HAP-1 (cell line): ENCODE data around the gene STARD8.

ENCODE experiments used
- DNase-seq, 2 experiments: peaks; one replicate each; pipeline ENCODE4 v3.0.0-alpha.2; 2016 to 2020; ENCODE audit warnings: low spot score in 2 of 2
- H3K27me3 ChIP-seq: fragments of 250-450 bp; sonication (Bioruptor Pico); 2 replicates; pipeline ENCODE4 v1.5.1; 2020; ENCODE audit warnings: low read depth, mild to moderate bottlenecking, moderate library complexity
- H3K36me3 ChIP-seq: fragments of 250-450 bp; sonication (Bioruptor Pico); replicated peaks from 2 replicates; pipeline ENCODE4 v1.5.1; 2020; ENCODE audit warnings: mild to moderate bottlenecking
- H3K4me1 ChIP-seq: fragments of 250-450 bp; sonication (Bioruptor Pico); 2 replicates; pipeline ENCODE4 v1.5.1; 2020; ENCODE audit warnings: mild to moderate bottlenecking
- H3K4me3 ChIP-seq: fragments of 250-450 bp; sonication (Bioruptor Pico); 2 replicates; pipeline ENCODE4 v1.5.1; 2020; ENCODE audit warnings: mild to moderate bottlenecking, moderate library complexity
- H3K9me3 ChIP-seq: fragments of 250-450 bp; sonication (Bioruptor Pico); 2 replicates; pipeline ENCODE4 v1.5.1; 2020; ENCODE audit warnings: mild to moderate bottlenecking, moderate library complexity
- in situ Hi-C: fragments of 300-500 bp; cut with MboI; formaldehyde crosslinking; loops from 3 replicates; pipeline ENCODE4 v1.14.3; 2020; ENCODE audit warnings: low sequenced_read_pairs, inconsistent platforms, mixed read lengths

Gene STARD8

DNA sequence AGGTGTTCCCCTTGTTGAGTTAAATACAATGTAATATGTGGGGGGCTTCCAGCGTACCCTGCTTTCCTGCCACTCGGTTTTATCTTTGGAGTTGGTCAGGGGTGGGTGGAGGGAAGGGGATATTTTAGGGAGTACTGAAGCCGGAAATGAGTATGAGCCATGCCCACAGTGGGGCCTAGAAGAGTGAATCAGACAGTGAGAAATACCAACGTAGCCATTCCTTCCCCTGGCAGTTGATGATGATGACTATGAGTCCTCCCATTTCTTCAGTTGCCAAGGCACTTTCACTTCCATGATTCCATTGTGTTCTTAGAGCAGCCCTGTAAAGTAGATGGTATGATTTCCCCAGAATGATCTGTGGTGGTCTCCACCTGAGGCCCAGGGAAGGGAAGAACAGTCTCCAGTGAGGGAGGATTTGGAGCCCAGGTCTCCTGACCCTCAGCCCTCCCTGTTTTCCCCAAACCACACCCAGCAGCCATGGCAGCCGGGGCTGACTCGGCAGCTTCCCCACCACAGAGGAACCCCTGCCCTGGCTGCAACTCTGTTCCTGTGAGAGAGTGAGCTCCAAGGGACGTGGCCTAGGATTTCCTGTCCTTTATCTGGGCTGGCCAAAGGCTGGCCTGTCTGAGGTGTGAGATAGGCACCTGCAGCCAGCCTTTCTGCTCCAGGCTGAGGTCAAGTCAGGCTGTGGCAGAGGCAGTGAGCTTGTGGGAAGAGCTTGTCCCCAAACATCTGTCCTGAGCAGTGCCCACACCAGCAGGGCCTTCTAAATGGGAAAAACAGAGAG, 52.7 kb downstream of the STARD8 start:
- no peak for DNase-seq
- Histone ChIP-seq H3K9me3 (no peaks in the 10 kb centered on the region), H3K4me1 (no peaks in the 10 kb centered on the region), H3K4me3 (no peak overlapping the region), H3K27me3 (no peaks in the 10 kb centered on the region), H3K36me3 (no peaks in the 10 kb centered on the region)
- in situ Hi-C loops: no loop called here

- in situ Hi-C loops: no loop called here
Measured at GRCh38 chrX:68703369-68703768, 55.9 kb downstream of the STARD8 start.

DNA sequence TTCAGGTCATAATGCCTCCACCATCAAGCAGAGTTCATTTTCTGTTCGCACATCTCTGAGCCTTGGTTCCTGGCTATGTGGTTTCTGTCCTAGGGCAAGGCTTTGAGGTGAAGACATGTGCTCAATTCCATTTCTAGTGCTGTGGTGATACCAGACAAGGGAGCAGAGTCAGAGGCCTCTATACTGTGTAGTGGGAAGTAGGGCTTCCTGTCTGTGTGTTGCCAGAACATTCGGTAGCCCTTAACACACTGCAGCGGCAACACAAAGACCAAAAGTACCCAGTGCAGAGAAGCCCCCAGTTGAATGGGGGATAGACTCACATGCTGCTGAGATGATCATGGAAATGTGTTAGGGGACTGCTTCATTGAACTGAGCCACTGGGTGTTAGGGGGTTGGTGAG, 56.4 kb downstream of the STARD8 start:
- Histone ChIP-seq H3K4me1 (no peaks in the 10 kb centered on the region), H3K36me3 (no peaks in the 10 kb centered on the region), H3K9me3 (no peaks in the 10 kb centered on the region), H3K27me3 (no peaks in the 10 kb centered on the region), H3K4me3 (no peak overlapping the region)
- no peak for DNase-seq
- in situ Hi-C loops: no loop called here

More at GRCh38 chrX:68703369-68703768, 55.9 kb downstream of the STARD8 start:
- Histone ChIP-seq H3K27me3 (no peaks in the 10 kb centered on the region), H3K4me1 (no peaks in the 10 kb centered on the region), H3K36me3 (no peaks in the 10 kb centered on the region), H3K4me3 (no peak overlapping the region), H3K9me3 (no peaks in the 10 kb centered on the region)
- DNase-seq: no peak

- no peak overlapping the region for H3K4me3 ChIP-seq
- H3K4me1 ChIP-seq: no peaks in the 10 kb centered on the region
- in situ Hi-C loops: no loop called here
- H3K27me3 ChIP-seq: no peaks in the 10 kb centered on the region
- no peaks in the 10 kb centered on the region for H3K36me3 ChIP-seq
- no peak for DNase-seq
- no peaks in the 10 kb centered on the region for H3K9me3 ChIP-seq
Measured at GRCh38 chrX:68705986-68706385, 58.5 kb downstream of the STARD8 start.

DNA sequence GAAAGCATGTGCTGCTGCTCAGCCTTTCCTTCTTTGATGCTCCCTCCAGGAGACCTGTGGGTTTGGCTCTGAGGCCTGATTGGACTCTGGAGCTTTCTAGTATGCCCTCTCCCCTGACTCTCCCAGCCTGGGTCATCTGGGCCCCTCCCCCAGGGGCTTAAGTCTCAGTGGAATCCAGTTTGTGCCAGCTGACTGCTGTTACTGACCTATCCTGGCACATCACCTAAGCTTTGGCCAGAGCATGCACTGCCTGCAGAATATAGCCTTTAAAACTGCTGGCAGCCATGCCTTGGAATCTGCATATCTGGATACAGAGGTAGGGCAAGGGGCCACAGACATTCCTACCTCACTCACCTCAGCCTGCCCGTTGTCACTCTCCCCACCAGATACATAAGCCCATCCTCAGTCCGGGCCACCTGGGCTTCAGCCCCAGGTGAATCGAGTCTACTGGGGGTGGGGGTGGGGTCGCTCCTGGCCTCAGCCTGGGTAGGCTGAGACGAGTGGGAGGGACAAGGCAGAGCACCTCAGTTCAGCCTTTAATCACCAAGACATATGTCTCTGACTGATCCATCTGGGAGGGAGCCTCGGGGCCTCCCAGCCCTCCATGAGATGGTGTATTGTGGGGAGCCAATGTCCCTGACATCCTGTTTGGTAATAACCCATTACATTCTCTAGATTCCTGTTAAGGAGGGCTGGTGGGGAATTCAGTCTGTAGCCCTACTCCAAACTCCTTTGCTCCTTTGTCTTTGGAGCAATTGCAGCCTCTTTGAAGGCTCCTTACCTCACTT, 61.2 kb downstream of the STARD8 start:
- Histone ChIP-seq H3K4me3 (no peak overlapping the region), H3K9me3 (no peaks in the 10 kb centered on the region), H3K4me1 (no peaks in the 10 kb centered on the region), H3K27me3 (no peaks in the 10 kb centered on the region), H3K36me3 (no peaks in the 10 kb centered on the region)
- DNase-seq: no peak
- in situ Hi-C loops: no loop called here

GRCh38 chrX:68710870-68711576, 63.6 kb downstream of the STARD8 start:
- in situ Hi-C loops: loop anchor here (5.0 kb wide), 1 partner anchor 514 kb away; no protein-coding TSS in a partner anchor
- no peaks in the 10 kb centered on the region for H3K36me3 ChIP-seq
- no peak overlapping the region for H3K4me3 ChIP-seq
- no peaks in the 10 kb centered on the region for H3K4me1 ChIP-seq
- peak; percentile 25 to 68 for DNase-seq
- H3K9me3 ChIP-seq: no peaks in the 10 kb centered on the region
- H3K27me3 ChIP-seq: no peaks in the 10 kb centered on the region

GRCh38 chrX:68711845-68712244, 64.4 kb downstream of the STARD8 start:
- H3K27me3 ChIP-seq: no peaks in the 10 kb centered on the region
- H3K36me3 ChIP-seq: no peaks in the 10 kb centered on the region
- in situ Hi-C loops: loop anchor here (5.0 kb wide), 1 partner anchor 515 kb away; no protein-coding TSS in a partner anchor
- no peaks in the 10 kb centered on the region for H3K9me3 ChIP-seq
- no peak for DNase-seq
- H3K4me1 ChIP-seq: no peaks in the 10 kb centered on the region
- H3K4me3 ChIP-seq: no peak overlapping the region

- H3K4me3 ChIP-seq: no peak overlapping the region
- no peaks in the 10 kb centered on the region for H3K4me1 ChIP-seq
- in situ Hi-C loops: loop anchor here (5.0 kb wide), 1 partner anchor 518 kb away; no protein-coding TSS in a partner anchor
- no peaks in the 10 kb centered on the region for H3K9me3 ChIP-seq
- H3K36me3 ChIP-seq: no peaks in the 10 kb centered on the region
- no peaks in the 10 kb centered on the region for H3K27me3 ChIP-seq
- no peak for DNase-seq
Measured at GRCh38 chrX:68714856-68715255, 67.4 kb downstream of the STARD8 start.

DNA sequence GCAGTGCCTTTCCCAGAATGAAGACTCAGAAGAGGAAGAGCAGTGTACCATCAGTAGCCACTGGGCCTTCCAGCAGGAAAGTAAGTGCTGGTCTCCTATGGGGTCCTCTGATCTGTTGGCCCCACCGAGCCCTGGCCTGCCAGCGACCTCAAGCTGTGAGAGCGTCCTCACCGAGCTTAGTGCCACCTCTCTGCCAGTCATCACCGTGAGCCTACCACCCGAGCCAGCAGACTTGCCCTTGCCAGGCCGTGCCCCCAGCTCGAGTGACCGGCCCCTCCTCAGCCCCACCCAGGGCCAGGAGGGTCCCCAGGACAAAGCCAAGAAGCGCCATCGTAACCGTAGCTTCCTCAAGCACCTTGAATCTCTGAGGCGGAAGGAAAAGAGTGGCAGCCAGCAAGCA, 69.7 kb downstream of the STARD8 start:
- Histone ChIP-seq H3K9me3 (no peaks in the 10 kb centered on the region), H3K36me3 (no peaks in the 10 kb centered on the region), H3K4me3 (no peak overlapping the region), H3K27me3 (no peaks in the 10 kb centered on the region), H3K4me1 (no peaks in the 10 kb centered on the region)
- in situ Hi-C loops: no loop called here
- no peak for DNase-seq

- in situ Hi-C loops: no loop called here
- no peak overlapping the region for H3K4me3 ChIP-seq
- peak in 1 of 2 experiments; percentile 0 for DNase-seq
- no peaks in the 10 kb centered on the region for H3K36me3 ChIP-seq
- no peaks in the 10 kb centered on the region for H3K9me3 ChIP-seq
- no peaks in the 10 kb centered on the region for H3K27me3 ChIP-seq
- no peaks in the 10 kb centered on the region for H3K4me1 ChIP-seq
Measured at GRCh38 chrX:68717663-68718442, 70.4 kb downstream of the STARD8 start.

DNA sequence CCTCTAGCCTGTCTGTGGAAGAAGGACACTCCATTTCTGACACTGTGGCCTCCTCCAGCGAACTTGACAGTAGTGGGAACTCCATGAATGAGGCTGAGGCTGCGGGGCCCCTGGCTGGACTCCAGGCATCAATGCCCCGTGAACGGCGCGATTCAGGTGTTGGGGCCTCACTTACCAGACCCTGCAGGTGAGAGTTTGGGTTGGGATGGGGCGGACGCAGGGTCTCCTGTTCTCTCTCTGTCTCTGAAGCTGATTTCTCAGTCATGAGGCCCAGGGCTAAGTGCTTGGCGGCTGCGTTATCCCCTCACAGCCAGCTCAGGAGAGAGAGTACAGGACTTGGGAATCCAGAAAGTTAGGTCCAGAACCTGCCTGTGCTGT, 71.0 kb downstream of the STARD8 start:
- in situ Hi-C loops: no loop called here
- peak in 1 of 2 experiments; percentile 3 for DNase-seq
- Histone ChIP-seq H3K36me3 (no peaks in the 10 kb centered on the region), H3K27me3 (no peaks in the 10 kb centered on the region), H3K4me1 (no peaks in the 10 kb centered on the region), H3K9me3 (no peaks in the 10 kb centered on the region), H3K4me3 (no peak overlapping the region)

DNA sequence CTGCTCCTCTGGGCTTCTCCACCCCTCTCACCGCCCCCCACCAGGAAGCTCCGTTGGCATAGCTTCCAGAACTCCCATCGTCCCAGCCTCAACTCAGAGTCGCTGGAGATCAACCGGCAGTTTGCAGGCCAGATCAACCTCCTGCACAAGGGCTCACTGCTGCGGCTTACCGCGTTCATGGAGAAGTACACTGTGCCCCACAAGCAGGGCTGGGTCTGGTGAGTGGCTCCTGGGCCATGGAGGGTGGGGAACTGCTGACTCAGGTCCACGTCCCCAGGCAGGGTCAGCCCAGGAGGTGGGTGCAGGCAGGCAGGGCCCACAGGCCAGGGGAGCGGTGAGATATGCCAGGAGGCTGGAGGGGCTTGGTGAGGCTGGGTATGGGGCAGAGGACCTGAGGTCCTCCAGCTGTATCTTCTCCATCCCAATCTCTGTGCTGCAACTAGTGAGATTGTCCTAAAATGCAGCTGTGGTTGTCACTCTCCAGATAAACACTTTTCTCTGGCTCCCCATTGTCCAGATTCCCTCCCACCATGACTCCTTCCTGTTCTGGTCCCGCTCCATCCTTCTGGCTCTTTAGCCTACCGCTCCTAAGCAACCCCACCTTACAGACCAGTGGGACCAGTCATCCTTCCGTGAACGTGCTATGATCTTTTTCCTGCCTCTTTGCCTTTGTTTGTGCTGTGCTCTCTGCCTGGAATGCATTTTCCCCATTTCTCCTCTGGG, 71.9 kb downstream of the STARD8 start:
- peak in 1 of 2 experiments; percentile 2 for DNase-seq

More for the DNA sequence above, 71.9 kb downstream of the STARD8 start:
- in situ Hi-C loops: no loop called here
- no peaks in the 10 kb centered on the region for H3K27me3 ChIP-seq
- H3K36me3 ChIP-seq: no peaks in the 10 kb centered on the region
- no peaks in the 10 kb centered on the region for H3K4me1 ChIP-seq
- no peaks in the 10 kb centered on the region for H3K9me3 ChIP-seq
- no peak overlapping the region for H3K4me3 ChIP-seq
